ENCODE data around the gene FCAR. TPM values are rescaled to one million over a fixed set of nuclear protein-coding genes. Genes with fewer than 3 reads are reported as not detected.
"Not testable (repeated sequence)": the region's sequence is repeated elsewhere in the genome, so short reads cannot be mapped to it uniquely, and the experiment has no call there.

Gene FCAR
- total RNA-seq, 1 donor from 2014 or later: not detected

GRCh38 chr19:54893406-54893805 is 19.4 kb downstream of the FCAR start:
- Histone ChIP-seq H3K4me1 (no peaks in the 10 kb centered on the region), H3K9me3 (replicated peaks) (no peaks in the 10 kb centered on the region), H3K27ac (replicated peaks) (no peak overlapping the region), H3K4me3 (no peak overlapping the region), H3K36me3 (no peaks in the 10 kb centered on the region), H3K27me3 (ENCODE audit: low read depth) (peaks cover 51% of the 10 kb centered on the region)
- no peak for DNase-seq
- no peak for TF ChIP-seq CTCF (IDR thresholded peaks at IDR 0.05; ENCODE audit: borderline replicate concordance)
- intact Hi-C loops (cut with micrococcal nuclease): no loop called here

GRCh38 chr19:54894106-54894505 is 20.1 kb downstream of the FCAR start:
- DNase-seq; H3K27ac ChIP-seq (replicated peaks); H3K4me3 ChIP-seq; H3K36me3 ChIP-seq; H3K4me1 ChIP-seq; H3K9me3 ChIP-seq (replicated peaks); intact Hi-C loops (cut with micrococcal nuclease): not testable (repeated sequence)
- peaks cover 50% of the 10 kb centered on the region for H3K27me3 ChIP-seq (ENCODE audit: low read depth)

GRCh38 chr19:54896036-54896435 is 22.0 kb downstream of the FCAR start:
- no peak for TF ChIP-seq CTCF (IDR thresholded peaks at IDR 0.05; ENCODE audit: borderline replicate concordance)
- Histone ChIP-seq H3K36me3 (no peaks in the 10 kb centered on the region), H3K27me3 (ENCODE audit: low read depth) (peaks cover 56% of the 10 kb centered on the region), H3K4me1 (no peaks in the 10 kb centered on the region), H3K27ac (replicated peaks) (no peak overlapping the region), H3K9me3 (replicated peaks) (no peaks in the 10 kb centered on the region), H3K4me3 (no peak overlapping the region)
- intact Hi-C loops (cut with micrococcal nuclease): no loop called here
- no peak for DNase-seq

GRCh38 chr19:54898685-54899084 is 24.6 kb downstream of the FCAR start:
- DNase-seq; H3K36me3 ChIP-seq; H3K27ac ChIP-seq (replicated peaks); H3K4me3 ChIP-seq; intact Hi-C loops (cut with micrococcal nuclease); H3K4me1 ChIP-seq; H3K9me3 ChIP-seq (replicated peaks): not testable (repeated sequence)
- H3K27me3 ChIP-seq (ENCODE audit: low read depth): peaks cover 53% of the 10 kb centered on the region

GRCh38 chr19:54899646-54900045 is 25.6 kb downstream of the FCAR start:
- peaks cover 52% of the 10 kb centered on the region for H3K27me3 ChIP-seq (ENCODE audit: low read depth)
- H3K9me3 ChIP-seq (replicated peaks); H3K27ac ChIP-seq (replicated peaks); DNase-seq; H3K4me3 ChIP-seq; H3K36me3 ChIP-seq; intact Hi-C loops (cut with micrococcal nuclease); H3K4me1 ChIP-seq: not testable (repeated sequence)

GRCh38 chr19:54901153-54901552 is 27.1 kb downstream of the FCAR start:
- H3K9me3 ChIP-seq (replicated peaks); H3K4me3 ChIP-seq; intact Hi-C loops (cut with micrococcal nuclease); H3K36me3 ChIP-seq; H3K27ac ChIP-seq (replicated peaks); H3K4me1 ChIP-seq; DNase-seq: not testable (repeated sequence)
- H3K27me3 ChIP-seq (ENCODE audit: low read depth): peaks cover 67% of the 10 kb centered on the region

GRCh38 chr19:54902061-54902460 is 28.0 kb downstream of the FCAR start:
- TF ChIP-seq CTCF (IDR thresholded peaks at IDR 0.05; ENCODE audit: borderline replicate concordance): no peak
- DNase-seq: no peak
- intact Hi-C loops (cut with micrococcal nuclease): no loop called here
- Histone ChIP-seq H3K36me3 (no peaks in the 10 kb centered on the region), H3K4me1 (no peaks in the 10 kb centered on the region), H3K27me3 (ENCODE audit: low read depth) (peaks cover 76% of the 10 kb centered on the region), H3K4me3 (no peak overlapping the region), H3K27ac (replicated peaks) (no peak overlapping the region), H3K9me3 (replicated peaks) (no peaks in the 10 kb centered on the region)

- peaks cover 74% of the 10 kb centered on the region for H3K27me3 ChIP-seq (ENCODE audit: low read depth)
- no peak for TF ChIP-seq CTCF (IDR thresholded peaks at IDR 0.05; ENCODE audit: borderline replicate concordance)
- no peaks in the 10 kb centered on the region for H3K9me3 ChIP-seq (replicated peaks)
- H3K36me3 ChIP-seq: no peaks in the 10 kb centered on the region
- intact Hi-C loops (cut with micrococcal nuclease): no loop called here
- no peak overlapping the region for H3K4me3 ChIP-seq
- H3K27ac ChIP-seq (replicated peaks): no peak overlapping the region
- no peaks in the 10 kb centered on the region for H3K4me1 ChIP-seq
- DNase-seq: no peak
Observed at GRCh38 chr19:54903303-54903702, 29.3 kb downstream of the FCAR start.

GRCh38 chr19:54904261-54904660 is 30.2 kb downstream of the FCAR start:
- intact Hi-C loops (cut with micrococcal nuclease); H3K4me1 ChIP-seq; H3K9me3 ChIP-seq (replicated peaks); H3K36me3 ChIP-seq; H3K27ac ChIP-seq (replicated peaks); DNase-seq; H3K4me3 ChIP-seq: not testable (repeated sequence)
- H3K27me3 ChIP-seq (ENCODE audit: low read depth): peaks cover 65% of the 10 kb centered on the region
